PC-3 (cell line): Measurements from ENCODE around the gene MYLK4. TPM values are rescaled to one million over a fixed set of nuclear protein-coding genes. Genes with fewer than 3 reads are reported as not detected.
A peak's percentile ranks its signal among the peaks of the same experiment; 100 is the strongest.

Source experiments
- ATAC-seq: fragments of 200-7000 bp; cut with Tn5 transposase; 2 replicates; pipeline ENCODE4 v1.9.1; 2020; ENCODE audit warnings: mild to moderate bottlenecking, moderate library complexity
- BruUV-seq: library from RNA; stranded (reverse); fragments of 400-500 nt; replicated peaks from 2 replicates; lab custom pipeline; 2021; lab: Mats Ljungman, UMichigan
- CTCF ChIA-PET: fragments of 300-600 bp; sonication (Branson Sonifier 250); formaldehyde crosslinking; loops from one replicate; lab custom pipeline; 2022; ENCODE audit warnings: antibody characterized with exemption; lab: Charles Lee
- POLR2A ChIA-PET: fragments of 300-600 bp; sonication (Branson Sonifier 250); formaldehyde crosslinking; loops from one replicate; lab custom pipeline; 2022; ENCODE audit warnings: antibody characterized with exemption; ENCODE audit not compliant: unreplicated experiment; lab: Charles Lee
- DNase-seq: peaks from one replicate; pipeline ENCODE4 v3.0.0-alpha.2; 2015
- H2AFZ ChIP-seq: fragments of 300-600 bp; sonication (generic); 2 replicates; pipeline ENCODE4 v1.6.0; 2016; ENCODE audit warnings: antibody characterized with exemption, low read length
- H3F3A ChIP-seq: fragments of 300-600 bp; sonication (generic); one replicate; pipeline ENCODE4 v1.6.0; 2017; ENCODE audit warnings: antibody characterized with exemption, low read length, control low read depth, mild to moderate bottlenecking; ENCODE audit not compliant: unreplicated experiment
- H3K27ac ChIP-seq: fragments of 300-600 bp; sonication (generic); 2 replicates; pipeline ENCODE4 v1.5.1; 2016; ENCODE audit warnings: mild to moderate bottlenecking, low read length
- H3K27me3 ChIP-seq: fragments of 300-600 bp; sonication (generic); 2 replicates; pipeline ENCODE4 v1.6.1; 2016; ENCODE audit warnings: low read length, mixed read lengths
- H3K36me3 ChIP-seq: fragments of 300-600 bp; sonication (generic); 2 replicates; pipeline ENCODE4 v1.6.1; 2016; ENCODE audit warnings: low read depth, mixed run types, low read length, mixed read lengths
- H3K4me1 ChIP-seq: fragments of 300-600 bp; sonication (generic); 2 replicates; pipeline ENCODE4 v1.5.1; 2016; ENCODE audit warnings: low read length; ENCODE audit not compliant: insufficient read depth
- H3K4me2 ChIP-seq: fragments of 300-600 bp; sonication (generic); 2 replicates; pipeline ENCODE4 v1.6.0; 2016; ENCODE audit warnings: low read length
- H3K4me3 ChIP-seq: fragments of 300-600 bp; sonication (generic); 2 replicates; pipeline ENCODE4 v1.5.1; 2016; ENCODE audit warnings: mild to moderate bottlenecking, low read length, mixed read lengths
- H3K79me2 ChIP-seq: fragments of 300-600 bp; sonication (generic); 2 replicates; pipeline ENCODE4 v1.6.1; 2017; ENCODE audit warnings: low read length, mixed read lengths
- H3K9ac ChIP-seq: fragments of 300-600 bp; sonication (generic); 2 replicates; pipeline ENCODE4 v1.6.0; 2016; ENCODE audit warnings: mild to moderate bottlenecking, low read length
- H3K9me2 ChIP-seq: fragments of 300-600 bp; sonication (generic); replicated peaks from 2 replicates; pipeline ENCODE4 v1.6.1; 2016; ENCODE audit warnings: mixed run types, low read length, mixed read lengths
- H3K9me3 ChIP-seq: fragments of 300-600 bp; sonication (generic); 2 replicates; pipeline ENCODE4 v1.6.1; 2016; ENCODE audit warnings: low read length, mixed read lengths
- H4K20me1 ChIP-seq: fragments of 300-600 bp; sonication (generic); 2 replicates; pipeline ENCODE4 v1.6.1; 2016; ENCODE audit warnings: low read length, mixed read lengths
- EZH2 ChIP-seq: fragments of 300-600 bp; sonication (generic); IDR thresholded peaks from one replicate; pipeline ENCODE4 v1.6.1; 2017; ENCODE audit warnings: antibody characterized with exemption, mild to moderate bottlenecking, low read length; ENCODE audit not compliant: unreplicated experiment
- EZH2phosphoT487 ChIP-seq: fragments of 300-600 bp; sonication (generic); IDR thresholded peaks from 2 replicates; pipeline ENCODE4 v1.6.1; 2018; ENCODE audit warnings: mild to moderate bottlenecking, antibody characterized with exemption, low read length, borderline replicate concordance
- intact Hi-C: fragments of 100-400 bp; cut with micrococcal nuclease; formaldehyde crosslinking; loops from 2 replicates; pipeline ENCODE4 v1.9.0; 2023
- total RNA-seq: library from RNA; depleted of rRNA; stranded (reverse); fragments of >200 nt; gene quantifications from 2 replicates; pipeline ENCODE4 v1.2.3, GENCODE V29; 2014
- TF ChIP-seq, protein P1 (sequence below): fragments of 300-600 bp; sonication (generic); conservative IDR thresholded peaks from 2 replicates; pipeline ENCODE4 v1.5.1; 2017; ENCODE audit warnings: antibody characterized with exemption, low read depth, mild to moderate bottlenecking, low read length

Gene MYLK4
- total RNA-seq, 1 experiment from 2014 or later, result 0.11 TPM

DNA sequence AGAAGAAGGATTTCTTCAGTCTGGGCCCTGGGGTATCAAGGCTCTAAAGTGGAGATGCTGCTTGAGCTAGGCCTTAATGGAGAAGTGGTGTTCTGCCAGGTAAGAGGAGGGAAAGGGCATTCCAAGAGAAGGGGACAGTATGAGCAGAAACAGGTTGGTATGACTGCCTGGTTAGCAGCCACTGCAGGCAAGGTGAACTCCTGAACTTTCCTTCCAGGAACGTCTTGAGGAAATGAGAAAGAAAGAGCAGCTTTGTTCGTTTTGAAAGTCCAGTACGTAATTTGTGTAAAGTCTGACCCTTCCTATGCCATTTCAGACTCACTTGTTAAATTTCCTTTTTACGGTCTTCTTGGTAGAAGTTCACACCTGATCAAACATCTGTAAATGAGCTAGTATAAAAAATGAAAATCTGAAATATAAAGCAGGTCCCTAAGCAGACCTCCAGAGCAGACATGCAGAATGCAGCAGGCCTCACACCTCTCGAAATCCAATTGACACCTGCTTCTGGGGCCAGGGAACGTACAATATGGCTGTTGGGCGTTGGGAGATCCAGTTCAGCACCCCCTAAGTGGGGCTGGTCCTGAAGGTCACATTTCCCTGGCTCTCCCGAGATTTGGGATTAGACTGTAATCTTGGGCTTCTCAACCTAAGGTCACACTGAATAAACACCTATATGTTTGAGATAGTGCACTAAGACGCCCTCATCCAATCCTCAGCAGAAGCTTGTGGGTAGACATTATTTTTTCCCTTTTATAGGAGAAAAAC, 33.6 kb downstream of the MYLK4 start:
- DNase-seq (no peak), ATAC-seq (no peak)
- Histone ChIP-seq H3F3A (no peaks in the 10 kb centered on the region), H3K4me2 (no peak overlapping the region), H3K4me1 (peaks cover 21% of the 10 kb centered on the region), H3K9ac (no peak overlapping the region), H3K9me2 (no peaks in the 10 kb centered on the region), H3K27me3 (no peaks in the 10 kb centered on the region), H3K79me2 (no peaks in the 10 kb centered on the region), H4K20me1 (no peaks in the 10 kb centered on the region), H3K4me3 (no peak overlapping the region), H3K36me3 (no peaks in the 10 kb centered on the region), H2AFZ (no peak overlapping the region), H3K27ac (no peak overlapping the region), H3K9me3 (no peaks in the 10 kb centered on the region)
- ChIA-PET CTCF (interaction anchor here (1.1 kb wide), 1 partner anchor 21 kb away, joined by 3 read pairs; no protein-coding TSS in a partner anchor), POLR2A (no interaction called here)
- intact Hi-C loops, result no loop called here
- no TSS peak for BruUV-seq
- TF ChIP-seq EZH2, result no peak

DNA sequence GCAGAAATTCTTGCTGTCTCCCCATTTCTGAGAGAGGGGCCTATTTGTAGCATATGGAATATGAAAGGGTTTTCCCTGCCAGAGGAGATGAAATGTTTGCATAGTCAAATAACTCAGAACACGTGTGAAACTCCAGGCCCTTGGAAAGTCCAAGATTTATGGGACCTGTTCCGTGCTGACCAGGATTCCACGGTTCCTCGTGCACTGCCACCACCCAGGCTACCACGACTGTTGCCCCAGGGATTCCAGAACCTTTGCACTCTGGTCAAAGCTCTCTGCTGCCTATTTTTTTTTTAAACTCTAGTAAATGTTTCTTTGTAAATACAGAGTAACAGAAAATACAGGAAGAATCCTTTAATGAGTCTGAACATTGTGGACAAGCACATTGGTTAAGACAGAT, 35.0 kb downstream of the MYLK4 start:
- no peak overlapping the region for H2AFZ ChIP-seq
- TF ChIP-seq EZH2phosphoT487, result no peak
- TF ChIP-seq, protein P1, sequence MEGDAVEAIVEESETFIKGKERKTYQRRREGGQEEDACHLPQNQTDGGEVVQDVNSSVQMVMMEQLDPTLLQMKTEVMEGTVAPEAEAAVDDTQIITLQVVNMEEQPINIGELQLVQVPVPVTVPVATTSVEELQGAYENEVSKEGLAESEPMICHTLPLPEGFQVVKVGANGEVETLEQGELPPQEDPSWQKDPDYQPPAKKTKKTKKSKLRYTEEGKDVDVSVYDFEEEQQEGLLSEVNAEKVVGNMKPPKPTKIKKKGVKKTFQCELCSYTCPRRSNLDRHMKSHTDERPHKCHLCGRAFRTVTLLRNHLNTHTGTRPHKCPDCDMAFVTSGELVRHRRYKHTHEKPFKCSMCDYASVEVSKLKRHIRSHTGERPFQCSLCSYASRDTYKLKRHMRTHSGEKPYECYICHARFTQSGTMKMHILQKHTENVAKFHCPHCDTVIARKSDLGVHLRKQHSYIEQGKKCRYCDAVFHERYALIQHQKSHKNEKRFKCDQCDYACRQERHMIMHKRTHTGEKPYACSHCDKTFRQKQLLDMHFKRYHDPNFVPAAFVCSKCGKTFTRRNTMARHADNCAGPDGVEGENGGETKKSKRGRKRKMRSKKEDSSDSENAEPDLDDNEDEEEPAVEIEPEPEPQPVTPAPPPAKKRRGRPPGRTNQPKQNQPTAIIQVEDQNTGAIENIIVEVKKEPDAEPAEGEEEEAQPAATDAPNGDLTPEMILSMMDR, result no peak
- no peak for TF ChIP-seq EZH2
- ChIA-PET CTCF (no interaction called here), POLR2A (no interaction called here)
- no peaks in the 10 kb centered on the region for H3K79me2 ChIP-seq
- H3K9me2 ChIP-seq, result no peaks in the 10 kb centered on the region
- H3K27me3 ChIP-seq, result no peaks in the 10 kb centered on the region
- H3K4me1 ChIP-seq, result peaks cover 21% of the 10 kb centered on the region
- no peak overlapping the region for H3K9ac ChIP-seq
- ATAC-seq (no peak), DNase-seq (no peak)
- no peaks in the 10 kb centered on the region; the same call in 1 of the 2 replicates for H3K36me3 ChIP-seq
- no peak overlapping the region for H3K4me3 ChIP-seq
- peaks cover 7% of the 10 kb centered on the region for H3K9me3 ChIP-seq
- H3K4me2 ChIP-seq, result no peak overlapping the region
- H3F3A ChIP-seq, result no peaks in the 10 kb centered on the region
- BruUV-seq, result no TSS peak
- no peak overlapping the region for H3K27ac ChIP-seq
- intact Hi-C loops, result no loop called here
- no peaks in the 10 kb centered on the region for H4K20me1 ChIP-seq

DNA sequence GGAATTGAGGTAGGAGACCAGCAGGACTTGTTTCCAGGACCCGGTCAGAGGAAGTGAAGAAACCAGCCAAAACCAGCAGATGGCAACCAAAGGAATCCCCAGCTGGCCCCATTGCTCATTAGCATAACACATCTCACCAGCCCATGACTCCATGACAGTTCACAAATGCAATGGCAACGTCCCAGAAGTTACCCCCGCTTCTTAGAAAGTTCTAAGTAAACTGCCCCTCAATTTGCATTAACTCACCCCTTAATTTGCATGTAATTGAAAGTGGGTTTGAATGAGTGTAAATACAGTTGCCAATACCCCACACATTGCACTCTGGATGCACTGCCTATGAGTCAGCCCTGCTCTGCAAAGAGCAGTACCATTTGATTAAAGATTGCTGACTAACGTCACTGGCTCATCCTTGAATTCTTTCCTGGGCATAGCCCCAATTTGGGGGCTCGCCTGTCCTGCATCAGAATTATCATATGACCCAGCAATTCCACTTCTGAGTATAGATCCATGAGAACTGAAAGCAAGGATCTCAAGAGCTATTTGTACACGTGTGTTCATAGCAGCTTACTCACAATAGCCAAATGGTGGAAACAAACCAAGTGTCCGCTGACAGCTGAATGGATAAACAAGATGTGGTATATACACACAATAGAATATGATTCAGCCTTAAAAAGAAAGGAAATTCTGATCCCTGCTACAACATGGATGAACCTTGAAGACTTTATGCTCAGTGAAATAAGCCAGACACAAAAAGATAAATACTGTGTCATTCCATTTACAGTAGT, 36.4 kb downstream of the MYLK4 start:
- DNase-seq, result peak; percentile 89
- no TSS peak for BruUV-seq
- intact Hi-C loops, result no loop called here

More for the DNA sequence above, 36.4 kb downstream of the MYLK4 start:
- Histone ChIP-seq H3K9me3 (peaks cover 15% of the 10 kb centered on the region), H3K27me3 (no peaks in the 10 kb centered on the region), H3K9ac (no peak overlapping the region), H3K4me1 (peaks cover 21% of the 10 kb centered on the region), H3K27ac (peak overlapping the region; percentile 61), H3K9me2 (no peaks in the 10 kb centered on the region), H3K4me2 (peak overlapping the region; percentile 26), H3K79me2 (no peaks in the 10 kb centered on the region), H2AFZ (peak overlapping the region; percentile 16; the same call in 1 of the 2 replicates), H3K4me3 (no peak overlapping the region), H3K36me3 (no peaks in the 10 kb centered on the region; the same call in 1 of the 2 replicates), H3F3A (no peaks in the 10 kb centered on the region), H4K20me1 (no peaks in the 10 kb centered on the region)
- ChIA-PET POLR2A (interaction anchor here (0.5 kb wide), 1 partner anchor 72 kb away, joined by 3 read pairs; no protein-coding TSS in a partner anchor), CTCF (no interaction called here)
- ATAC-seq, result peak; percentile 96
- TF ChIP-seq, protein P1, result peak; percentile 38; the same call in 1 of the 2 replicates
- no peak for TF ChIP-seq EZH2
- TF ChIP-seq EZH2phosphoT487, result no peak
